Limb (tissue), 2 donors: ENCODE data around the gene SPTBN1.
A peak's percentile ranks its signal among the peaks of the same experiment; 100 is the strongest.

Experiments used
- DNase-seq, 2 donors: peaks; one replicate each; pipeline ENCODE4 v3.0.0-alpha.2; 2016; ENCODE audit errors: extremely low spot score in 2 of 2

SPTBN1 gene

GRCh38 chr2:54553775-54554174 is 97.6 kb downstream of the SPTBN1 start:
- no peak for DNase-seq

DNA sequence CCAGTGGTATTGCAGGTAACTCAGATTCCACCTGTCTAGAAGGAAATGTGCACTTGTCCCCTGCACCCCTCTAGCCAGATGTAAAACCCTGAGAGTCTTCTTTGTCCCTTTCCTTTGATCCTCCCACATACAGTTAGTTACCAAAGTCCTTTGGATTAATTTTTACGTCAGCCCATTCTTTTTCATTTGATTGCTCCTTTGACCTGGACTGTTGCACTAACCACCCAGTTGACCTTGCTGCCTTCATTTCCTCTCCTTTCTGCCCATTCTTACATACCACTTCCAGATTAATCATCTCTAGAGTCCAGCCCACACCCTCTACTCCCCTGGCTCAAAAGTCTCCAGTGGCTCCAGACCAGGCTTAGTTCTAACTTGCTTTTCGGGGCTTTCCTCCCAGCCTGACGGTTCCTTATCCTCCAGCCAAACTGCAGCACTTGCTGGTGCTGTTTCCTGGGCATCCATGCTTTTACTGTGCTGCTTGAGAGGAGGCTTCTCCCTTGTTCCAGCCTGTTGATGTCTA is 99.3 kb downstream of the SPTBN1 start:
- DNase-seq: no peak

GRCh38 chr2:54556621-54557121 is 100.5 kb downstream of the SPTBN1 start:
- no peak for DNase-seq

- DNase-seq: no peak
Observed at GRCh38 chr2:54557211-54557600, 101.1 kb downstream of the SPTBN1 start.

- DNase-seq: peak in 1 of 2 donors; percentile 77
Observed at GRCh38 chr2:54557601-54558187, 101.6 kb downstream of the SPTBN1 start.

DNA sequence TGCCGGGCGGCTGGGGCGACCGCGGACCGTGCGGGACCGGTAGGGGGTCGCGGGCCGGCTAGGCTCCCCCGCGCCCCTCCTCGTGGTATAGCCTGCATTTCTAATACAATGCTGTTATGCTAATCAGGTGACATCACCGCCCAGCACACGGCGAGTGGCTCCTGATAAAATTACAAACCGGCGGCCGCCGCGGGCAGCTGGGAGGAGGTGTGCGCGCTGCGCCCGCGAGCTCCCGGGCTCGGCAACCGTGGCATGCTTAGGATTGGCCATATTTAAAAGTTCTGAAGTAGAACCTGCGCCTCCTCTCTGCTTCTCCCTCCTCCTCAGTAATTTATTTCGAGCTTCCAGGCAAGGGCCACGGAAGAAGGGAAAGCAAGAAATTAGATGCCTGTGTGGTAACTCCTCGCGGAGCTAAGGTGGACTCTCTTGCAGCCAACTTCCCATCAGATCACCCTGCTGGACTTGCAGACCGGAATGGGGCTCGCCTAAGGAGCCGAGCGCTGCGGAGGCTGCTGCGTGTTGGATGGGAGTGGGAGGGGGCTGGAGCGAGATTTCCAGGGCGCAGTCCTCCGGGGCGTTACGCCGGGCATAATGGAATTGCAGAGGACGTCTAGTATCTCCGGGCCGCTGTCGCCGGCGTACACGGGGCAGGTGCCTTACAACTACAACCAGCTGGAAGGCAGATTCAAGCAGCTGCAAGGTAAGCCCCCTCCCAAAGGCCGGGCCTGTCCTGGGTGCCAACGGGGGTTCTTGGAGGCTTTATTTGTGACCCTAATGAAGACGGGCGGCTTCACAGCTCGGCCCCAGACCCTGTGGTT is 102.3 kb downstream of the SPTBN1 start:
- peak; percentile 56 to 69 for DNase-seq

DNA sequence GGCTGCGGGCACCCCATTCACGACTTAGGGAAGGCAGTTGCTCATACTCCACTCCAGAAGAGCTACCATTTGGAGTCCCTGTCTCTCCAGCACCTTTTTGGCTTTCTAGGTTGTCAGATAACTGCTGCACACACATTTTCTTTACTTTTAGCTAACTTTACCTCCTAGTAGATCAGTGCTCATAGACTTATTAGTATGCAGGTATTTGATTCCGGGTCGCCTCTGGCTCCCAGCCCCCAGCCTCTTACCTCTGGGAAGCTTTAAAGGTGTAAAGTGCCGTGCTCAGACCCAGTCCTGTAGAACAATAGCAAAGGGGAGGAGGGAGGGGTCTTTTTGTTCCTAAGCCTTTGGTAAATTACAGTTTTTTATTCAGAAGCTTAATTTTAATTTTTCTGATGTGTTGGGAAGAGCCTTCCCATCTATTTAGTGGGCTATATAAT is 102.9 kb downstream of the SPTBN1 start:
- DNase-seq: no peak

DNA sequence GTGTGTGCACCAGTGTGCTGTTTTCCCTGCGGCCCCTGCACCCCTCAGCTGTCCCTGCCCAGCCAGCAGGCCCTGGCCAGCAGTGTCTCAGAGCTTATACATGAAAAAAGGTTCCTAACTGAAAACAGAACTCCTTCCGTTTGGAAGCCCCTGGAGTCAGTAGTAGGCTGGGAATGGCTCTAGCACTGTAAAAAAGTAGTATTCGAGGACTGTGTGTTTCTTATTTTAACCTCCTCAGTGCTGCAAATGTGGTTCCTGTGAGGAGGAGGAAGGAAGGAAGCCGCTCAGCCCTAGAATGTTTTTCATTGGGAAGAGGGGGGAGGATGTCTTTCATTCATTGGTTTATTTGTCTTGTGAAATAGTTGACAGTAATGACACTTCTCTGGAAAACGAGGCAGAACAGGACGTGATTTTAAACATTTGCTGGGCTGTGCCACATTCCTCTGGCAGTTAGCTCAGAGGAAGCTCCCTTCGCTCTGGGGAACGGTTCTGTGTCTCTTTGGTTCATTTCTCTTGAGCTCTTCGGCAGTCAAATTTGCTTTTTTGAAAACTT is 103.5 kb downstream of the SPTBN1 start:
- peak in 1 of 2 donors; percentile 53 for DNase-seq

- peak in 1 of 2 donors; percentile 54 for DNase-seq
Observed at GRCh38 chr2:54560146-54560881, 104.2 kb downstream of the SPTBN1 start.

DNA sequence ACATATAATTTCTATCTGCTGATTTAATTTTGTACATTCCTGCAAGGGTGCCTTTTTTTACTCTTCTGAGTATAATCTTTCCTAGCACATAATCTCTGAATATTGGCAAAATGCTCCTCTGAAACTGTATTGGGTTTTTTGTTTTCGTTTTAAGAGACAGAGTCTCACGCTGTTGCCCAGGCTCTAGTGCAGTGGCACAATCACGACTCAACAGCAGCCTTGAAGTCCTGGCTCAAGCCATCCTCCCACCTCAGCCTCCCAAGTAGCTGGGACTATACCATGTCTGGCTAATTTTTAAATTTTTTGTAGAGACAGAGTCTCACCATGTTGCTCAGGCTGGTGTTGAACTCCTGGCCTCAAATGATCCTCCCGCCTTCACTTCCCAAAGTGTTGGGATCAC is 104.9 kb downstream of the SPTBN1 start:
- DNase-seq: no peak

GRCh38 chr2:54564439-54564838 is 108.3 kb downstream of the SPTBN1 start:
- no peak for DNase-seq

DNA sequence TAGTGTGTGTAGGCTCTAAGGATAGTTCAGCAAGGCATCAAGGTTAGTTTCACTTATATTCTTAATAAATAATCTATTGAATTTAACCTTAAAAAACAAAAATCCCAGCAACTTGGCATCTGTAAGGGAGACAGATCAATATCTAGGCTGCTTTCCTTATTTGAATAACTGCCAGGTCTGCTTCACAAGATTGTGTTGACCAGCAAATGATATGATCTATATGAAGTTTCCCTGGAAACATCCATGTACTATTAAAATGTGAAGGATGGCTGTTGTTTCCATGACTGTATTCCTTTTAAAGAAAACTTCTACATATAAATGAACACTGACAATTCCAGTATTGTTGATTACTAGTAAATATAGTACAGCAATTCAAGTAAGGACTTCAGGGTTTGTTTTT is 109.4 kb downstream of the SPTBN1 start:
- no peak for DNase-seq

- no peak for DNase-seq
Observed at GRCh38 chr2:54566896-54567295, 110.8 kb downstream of the SPTBN1 start.

DNA sequence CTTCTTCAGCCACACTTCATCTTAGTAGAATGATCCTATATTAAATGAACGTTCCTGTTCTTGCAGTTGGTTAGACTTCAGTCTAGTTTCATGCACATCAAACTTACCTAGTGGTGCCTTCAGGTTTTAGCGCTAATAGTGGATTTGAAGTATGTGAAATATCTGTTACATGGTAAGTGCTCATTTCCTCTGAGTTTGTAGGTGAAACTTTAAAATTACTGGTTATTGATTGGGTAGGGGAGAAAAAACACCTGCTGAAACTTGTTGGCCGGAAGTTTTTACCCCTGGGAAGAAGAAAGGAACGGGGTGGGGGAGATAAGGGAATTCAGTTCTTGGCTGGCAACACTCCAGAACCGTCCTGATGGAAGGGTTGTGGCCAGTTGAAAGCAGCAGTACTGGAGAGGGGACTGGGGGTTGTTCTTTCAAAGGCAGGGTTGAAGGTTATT is 112.8 kb downstream of the SPTBN1 start:
- no peak for DNase-seq

DNA sequence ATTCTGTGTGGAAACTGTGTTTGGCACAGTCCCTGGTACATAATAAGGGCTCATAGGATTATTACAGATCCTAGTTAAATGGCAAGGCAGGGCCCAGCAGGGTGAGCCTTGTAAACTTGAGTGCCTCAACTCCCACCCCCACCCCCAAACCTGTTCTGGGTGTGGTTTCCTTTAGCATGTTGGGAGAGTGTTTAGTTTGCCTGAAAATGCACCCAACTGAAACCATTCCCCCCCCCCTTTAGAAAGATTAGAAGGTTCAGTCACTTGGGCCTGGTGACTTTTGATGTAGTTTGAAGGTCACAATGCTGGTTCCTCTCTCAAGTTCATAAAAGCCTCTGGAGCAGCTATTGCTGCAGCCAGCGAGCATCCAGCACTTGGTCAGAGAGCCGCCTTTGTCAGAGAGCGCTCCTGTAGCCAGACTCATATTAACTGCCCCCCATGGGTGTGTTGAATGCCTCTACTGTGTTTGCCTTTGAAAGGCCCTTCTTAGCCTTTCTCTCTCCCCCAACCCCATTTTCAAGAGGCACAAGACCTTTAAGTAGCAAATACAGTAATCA is 113.7 kb downstream of the SPTBN1 start:
- DNase-seq: no peak

DNA sequence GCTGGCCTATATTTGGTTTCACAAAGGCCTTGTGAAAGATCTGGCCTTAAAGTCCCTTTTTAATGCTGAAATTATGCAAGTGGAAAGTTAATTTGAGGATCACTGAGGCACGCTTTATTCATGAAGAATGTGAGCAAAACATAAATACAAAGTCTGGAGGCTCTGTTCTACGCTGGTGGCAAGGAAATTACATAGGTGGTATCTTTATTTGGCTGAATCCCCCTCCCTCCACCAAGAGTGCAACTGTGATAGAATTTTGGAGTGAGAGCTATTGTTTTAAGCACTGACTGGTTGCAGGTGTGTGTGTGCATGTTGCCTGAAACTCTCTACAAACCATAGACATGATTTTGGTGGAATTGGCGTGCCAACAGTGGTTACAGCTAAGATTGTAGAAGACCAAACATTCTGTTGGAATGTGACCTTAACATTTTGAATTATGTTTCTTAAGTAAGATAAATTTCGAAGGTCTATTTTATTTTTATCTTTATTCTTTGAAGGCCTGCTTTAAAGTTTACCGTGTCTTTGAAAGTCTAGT is 114.3 kb downstream of the SPTBN1 start:
- DNase-seq: no peak

- peak in 1 of 2 donors; percentile 47 for DNase-seq
Observed at GRCh38 chr2:54570925-54571694, 115.0 kb downstream of the SPTBN1 start.

- DNase-seq: peak in 1 of 2 donors; percentile 64
Observed at GRCh38 chr2:54572262-54572635, 116.1 kb downstream of the SPTBN1 start.

DNA sequence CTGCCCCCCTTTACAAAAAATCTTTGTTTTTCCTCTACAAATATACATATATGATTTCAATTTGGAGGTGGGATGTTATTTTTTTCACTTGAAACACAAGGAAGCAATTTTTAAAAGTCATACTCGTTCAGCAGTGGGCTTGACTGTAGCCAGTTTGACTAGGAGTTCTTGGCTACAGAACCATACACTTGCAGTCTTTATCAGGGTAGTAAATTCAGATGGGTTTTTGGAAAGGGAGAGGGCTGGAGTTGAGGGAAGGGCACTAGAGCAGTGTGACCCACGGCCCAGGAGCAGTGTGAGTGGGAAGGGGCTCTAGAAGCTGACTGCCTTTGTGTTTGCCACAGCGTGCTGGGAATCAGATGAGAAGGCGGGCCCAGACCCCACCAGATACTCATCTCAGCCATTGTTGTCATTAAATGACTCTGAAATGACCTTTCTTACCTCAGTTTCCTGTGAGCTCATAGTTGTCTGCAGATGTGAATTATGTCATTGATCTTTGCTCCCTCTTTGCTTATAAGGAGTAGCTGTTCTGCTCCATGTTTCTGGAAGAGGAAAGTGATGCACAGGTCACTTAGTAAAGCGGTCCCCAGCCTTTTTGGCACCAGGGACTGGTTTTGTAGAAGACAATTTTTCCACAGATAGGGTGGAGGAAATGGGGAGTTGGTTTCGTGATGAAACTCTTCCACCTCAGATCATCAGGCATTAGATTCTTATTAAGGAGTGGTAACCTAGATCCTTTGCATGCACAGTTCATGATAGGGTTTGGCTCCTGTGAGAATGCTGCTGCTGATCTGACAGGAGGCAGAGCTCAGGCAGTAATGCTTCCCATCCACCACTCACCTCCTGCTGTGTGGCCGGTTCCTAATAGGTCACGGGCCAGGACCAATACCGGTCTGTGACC is 116.8 kb downstream of the SPTBN1 start:
- no peak for DNase-seq
